Measurements from ENCODE around the gene FBXL19. TPM values are rescaled to one million over a fixed set of nuclear protein-coding genes. Genes with fewer than 3 reads are reported as not detected.
A peak's percentile ranks its signal among the peaks of the same experiment; 100 is the strongest.

The FBXL19 gene
- total RNA-seq, 1 donor from 2014 or later = 24.3 TPM

DNA sequence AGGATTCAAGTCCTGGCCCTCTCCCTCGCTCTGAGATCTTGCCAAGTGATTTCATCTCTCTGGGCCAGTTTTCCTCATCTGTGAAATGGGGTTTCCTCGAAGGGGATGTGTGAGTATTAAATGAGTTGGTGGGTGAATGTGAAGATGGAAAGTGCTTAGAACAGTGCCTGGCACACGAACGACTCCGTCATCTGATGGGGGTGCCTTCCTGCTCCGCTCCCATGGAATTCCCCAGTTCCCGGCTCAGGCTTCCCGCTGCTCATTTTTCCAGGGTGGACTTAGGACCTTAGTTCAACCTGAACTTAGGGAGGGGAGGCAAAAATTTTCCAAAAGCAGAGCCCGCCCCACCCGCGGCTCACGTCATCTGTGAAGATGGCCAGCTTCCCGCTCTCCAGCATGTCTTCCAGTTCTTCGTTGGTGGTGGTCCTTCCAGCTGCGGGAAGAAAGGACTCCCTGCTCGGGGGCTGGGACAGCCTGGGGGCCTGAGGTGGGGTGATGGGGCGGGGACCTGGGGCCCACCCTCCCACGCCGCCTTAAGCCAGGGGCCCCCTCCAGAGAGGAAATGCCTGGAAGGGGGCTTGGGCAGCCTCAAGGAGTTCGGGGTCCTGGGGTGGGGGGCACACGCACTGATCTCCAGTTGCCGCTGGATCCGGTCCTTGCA is 73.1 kb downstream of the FBXL19 start:
- no peaks in the 10 kb centered on the region for H3K9me3 Mint-ChIP-seq (ENCODE audit: unreplicated experiment)
- H3K4me3 Mint-ChIP-seq (ENCODE audit: unreplicated experiment) = peak overlapping the region; percentile 73
- H3K27me3 Mint-ChIP-seq (ENCODE audit: unreplicated experiment) = no peaks in the 10 kb centered on the region
- H3K27ac Mint-ChIP-seq (ENCODE audit: unreplicated experiment) = peak overlapping the region; percentile 31
- DNase-seq (ENCODE audit: extremely low spot score, unreplicated experiment) = no peak
- H3K36me3 Mint-ChIP-seq (ENCODE audit: unreplicated experiment) = no peaks in the 10 kb centered on the region
- no peak for TF ChIP-seq CTCF (IDR thresholded peaks at IDR 0.05)
- H3K4me1 Mint-ChIP-seq (ENCODE audit: unreplicated experiment) = peaks cover 27% of the 10 kb centered on the region

- no peaks in the 10 kb centered on the region for H3K9me3 Mint-ChIP-seq (ENCODE audit: unreplicated experiment)
- no peaks in the 10 kb centered on the region for H3K27me3 Mint-ChIP-seq (ENCODE audit: unreplicated experiment)
- no peaks in the 10 kb centered on the region for H3K36me3 Mint-ChIP-seq (ENCODE audit: unreplicated experiment)
- no peak for DNase-seq (ENCODE audit: extremely low spot score, unreplicated experiment)
- no peak for TF ChIP-seq CTCF (IDR thresholded peaks at IDR 0.05)
- H3K27ac Mint-ChIP-seq (ENCODE audit: unreplicated experiment) = peak overlapping the region; percentile 78
- peaks cover 27% of the 10 kb centered on the region for H3K4me1 Mint-ChIP-seq (ENCODE audit: unreplicated experiment)
- peak overlapping the region; percentile 73 for H3K4me3 Mint-ChIP-seq (ENCODE audit: unreplicated experiment)
Observed at GRCh38 chr16:30996985-30997724, 73.8 kb downstream of the FBXL19 start.

- no peaks in the 10 kb centered on the region for H3K9me3 Mint-ChIP-seq (ENCODE audit: unreplicated experiment)
- DNase-seq (ENCODE audit: extremely low spot score, unreplicated experiment) = no peak
- no peaks in the 10 kb centered on the region for H3K36me3 Mint-ChIP-seq (ENCODE audit: unreplicated experiment)
- peak overlapping the region; percentile 78 for H3K27ac Mint-ChIP-seq (ENCODE audit: unreplicated experiment)
- peak overlapping the region; percentile 73 for H3K4me3 Mint-ChIP-seq (ENCODE audit: unreplicated experiment)
- no peaks in the 10 kb centered on the region for H3K27me3 Mint-ChIP-seq (ENCODE audit: unreplicated experiment)
- TF ChIP-seq CTCF (IDR thresholded peaks at IDR 0.05) = no peak
- H3K4me1 Mint-ChIP-seq (ENCODE audit: unreplicated experiment) = peaks cover 27% of the 10 kb centered on the region
Observed at GRCh38 chr16:30997725-30998711, 74.6 kb downstream of the FBXL19 start.

Small RNAs within 50 kb of the gene (microRNA-seq; reads per million reads assigned to microRNA genes)
- gene MIR4519 (ENCODE audit: unreplicated experiment) (not detected), gene MIR762 (ENCODE audit: unreplicated experiment) (not detected)

Other genes with a start within 250 kb of the FBXL19 start
- 69.2 and 73.5 TPM in 2 replicates for gene SRCAP, start 224.4 kb upstream of the FBXL19 start, total RNA-seq
- 28.6 and 31.1 TPM in 2 replicates for gene PHKG2, start 175.1 kb upstream of the FBXL19 start, total RNA-seq
- gene CFAP119, start 161.5 kb upstream of the FBXL19 start, total RNA-seq = 5.0 and 9.7 TPM in 2 replicates
- gene RNF40, start 161.2 kb upstream of the FBXL19 start, total RNA-seq = 116 and 118 TPM in 2 replicates
- gene ZNF629, start 136.4 kb upstream of the FBXL19 start, total RNA-seq = 26.7 and 27.2 TPM in 2 replicates
- gene BCL7C, start 29.5 kb upstream of the FBXL19 start, total RNA-seq = 37.6 and 38.1 TPM in 2 replicates
- 5.1 and 6.0 TPM in 2 replicates for gene CTF1, start 27.0 kb upstream of the FBXL19 start, total RNA-seq
- 25.2 and 30.0 TPM in 2 replicates for gene ORAI3, start 25.5 kb downstream of the FBXL19 start, total RNA-seq
- 20.1 and 22.6 TPM in 2 replicates for gene SETD1A, start 34.2 kb downstream of the FBXL19 start, total RNA-seq
- gene HSD3B7, start 61.6 kb downstream of the FBXL19 start, total RNA-seq = 7.5 and 7.6 TPM in 2 replicates
- 1.8 and 4.5 TPM in 2 replicates for gene STX1B, start 87.1 kb downstream of the FBXL19 start, total RNA-seq
- gene STX4, start 110.0 kb downstream of the FBXL19 start, total RNA-seq = 51.8 and 53.4 TPM in 2 replicates
- gene ZNF668, start 150.7 kb downstream of the FBXL19 start, total RNA-seq = 13.2 and 13.5 TPM in 2 replicates
- 18.4 and 22.5 TPM in 2 replicates for gene ZNF646, start 150.8 kb downstream of the FBXL19 start, total RNA-seq
- 2.8 and 3.2 TPM in 2 replicates for gene PRSS53, start 165.4 kb downstream of the FBXL19 start, total RNA-seq
- 141 and 148 TPM in 2 replicates for gene VKORC1, start 171.2 kb downstream of the FBXL19 start, total RNA-seq
- 38.8 and 39.3 TPM in 2 replicates for gene BCKDK, start 184.8 kb downstream of the FBXL19 start, total RNA-seq
- 56.0 and 56.5 TPM in 2 replicates for gene KAT8, start 194.1 kb downstream of the FBXL19 start, total RNA-seq
- gene PRSS8, start 212.2 kb downstream of the FBXL19 start, total RNA-seq = not detected in 2 replicates
- 0.67 and 0.76 TPM in 2 replicates for gene PRSS36, start 226.5 kb downstream of the FBXL19 start, total RNA-seq

All from osteocyte (in vitro differentiated cells).